DND-41 (cell line): ENCODE data around the gene PHACTR3.

Experiments
- ATAC-seq: fragments of 200-7000 bp; cut with Tn5 transposase; 3 replicates; pipeline ENCODE4 v1.9.1; 2021; ENCODE audit warnings: low read depth; ENCODE audit not compliant: insufficient read depth
- DNase-seq: peaks from one replicate; pipeline ENCODE4 v3.0.0-alpha.2; 2020
- H2AFZ ChIP-seq: 2 replicates; pipeline ENCODE4 v1.6.0; 2012; ENCODE audit warnings: low read depth, low read length
- H3K27ac ChIP-seq: 2 replicates; pipeline ENCODE4 v1.5.1; 2012; ENCODE audit warnings: low read length, inconsistent platforms
- H3K27me3 ChIP-seq: fragments of 200-600 bp; sonication (generic); 2 replicates; pipeline ENCODE4 v1.6.0; 2012; ENCODE audit warnings: low read length, mild to moderate bottlenecking, inconsistent platforms; ENCODE audit not compliant: insufficient read depth, poor library complexity
- H3K36me3 ChIP-seq: 2 replicates; pipeline ENCODE4 v1.5.1; 2012; ENCODE audit warnings: low read length, inconsistent platforms; ENCODE audit not compliant: insufficient read depth
- H3K4me1 ChIP-seq: 2 replicates; pipeline ENCODE4 v1.5.1; 2012; ENCODE audit warnings: mild to moderate bottlenecking, low read length; ENCODE audit not compliant: insufficient read depth
- H3K4me2 ChIP-seq: 2 replicates; pipeline ENCODE4 v1.6.0; 2012; ENCODE audit warnings: mild to moderate bottlenecking, moderate library complexity, low read length, inconsistent platforms; ENCODE audit not compliant: insufficient read depth
- H3K4me3 ChIP-seq, 2 experiments: fragments of 200-600 bp in 1 of 2; shearing (Covaris generic) in 1 of 2; 2 replicates each; pipeline ENCODE4 v1.5.1; 2012 to 2016; ENCODE audit warnings: inconsistent platforms in 2 of 2, low read length in 2 of 2, mild to moderate bottlenecking in 2 of 2, low read depth in 1 of 2, moderate library complexity in 1 of 2
- H3K79me2 ChIP-seq: 2 replicates; pipeline ENCODE4 v1.6.0; 2012; ENCODE audit warnings: low read length, inconsistent platforms; ENCODE audit not compliant: insufficient read depth
- H3K9ac ChIP-seq: 2 replicates; pipeline ENCODE4 v1.6.0; 2012; ENCODE audit warnings: low read depth, mild to moderate bottlenecking, inconsistent platforms, low read length, moderate library complexity
- H3K9me3 ChIP-seq: 2 replicates; pipeline ENCODE4 v1.5.1; 2012; ENCODE audit warnings: low read length, moderate library complexity, mild to moderate bottlenecking, inconsistent platforms; ENCODE audit not compliant: insufficient read depth, severe bottlenecking
- H4K20me1 ChIP-seq: 2 replicates; pipeline ENCODE4 v1.6.0; 2012; ENCODE audit warnings: low read length; ENCODE audit not compliant: insufficient read depth
- EZH2 ChIP-seq: IDR thresholded peaks from 3 replicates; pipeline ENCODE4 v1.6.1; 2012; ENCODE audit warnings: borderline replicate concordance, low read depth, mild to moderate bottlenecking, moderate library complexity, low read length, inconsistent platforms; ENCODE audit not compliant: severe bottlenecking
- TF ChIP-seq, protein P1 (sequence below): IDR thresholded peaks from 2 replicates; pipeline ENCODE4 v1.5.1; 2012; ENCODE audit warnings: borderline replicate concordance, low read length, moderate library complexity, mild to moderate bottlenecking; ENCODE audit not compliant: poor library complexity, severe bottlenecking; ENCODE audit errors: extremely low read depth

PHACTR3 gene

DNA sequence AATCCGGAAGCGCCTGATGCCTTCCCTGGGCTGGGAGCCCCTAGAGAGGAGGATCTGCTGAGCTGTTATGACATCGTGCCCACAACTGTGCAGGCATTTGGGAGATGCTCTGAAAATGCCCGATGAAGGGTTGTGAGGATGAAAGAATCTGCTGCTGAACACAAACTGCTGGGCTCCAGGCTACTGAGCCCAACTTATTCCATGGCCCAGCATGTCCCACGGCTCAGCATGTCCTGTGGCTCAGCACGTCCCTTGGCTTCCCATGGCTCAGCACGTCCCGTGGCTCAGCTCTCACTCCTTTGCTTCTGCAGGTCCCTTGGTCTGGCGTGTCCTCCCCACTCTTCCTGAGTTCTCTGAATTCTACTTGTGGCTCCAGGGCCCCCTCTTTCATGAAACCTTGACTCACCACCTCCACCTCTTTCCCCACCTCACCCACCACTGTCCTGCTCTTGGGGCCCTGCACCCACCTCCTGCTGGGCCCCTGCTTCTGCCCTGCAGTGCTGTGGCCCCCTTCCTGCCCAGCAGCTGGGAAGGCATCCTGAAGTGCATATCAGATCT lies 80.4 kb downstream of the PHACTR3 start:
- Histone ChIP-seq H2AFZ (no peak overlapping the region), H3K4me3 (no peak overlapping the region), H3K9ac (no peak overlapping the region), H3K27me3 (peaks cover 18% of the 10 kb centered on the region), H3K4me2 (no peak overlapping the region), H3K36me3 (no peaks in the 10 kb centered on the region), H3K27ac (no peak overlapping the region), H3K79me2 (no peaks in the 10 kb centered on the region), H3K9me3 (no peaks in the 10 kb centered on the region), H4K20me1 (peaks cover 6% of the 10 kb centered on the region; the same call in 1 of the 2 replicates), H3K4me1 (no peaks in the 10 kb centered on the region)
- no peak for DNase-seq
- no peak for TF ChIP-seq EZH2
- TF ChIP-seq, protein P1, sequence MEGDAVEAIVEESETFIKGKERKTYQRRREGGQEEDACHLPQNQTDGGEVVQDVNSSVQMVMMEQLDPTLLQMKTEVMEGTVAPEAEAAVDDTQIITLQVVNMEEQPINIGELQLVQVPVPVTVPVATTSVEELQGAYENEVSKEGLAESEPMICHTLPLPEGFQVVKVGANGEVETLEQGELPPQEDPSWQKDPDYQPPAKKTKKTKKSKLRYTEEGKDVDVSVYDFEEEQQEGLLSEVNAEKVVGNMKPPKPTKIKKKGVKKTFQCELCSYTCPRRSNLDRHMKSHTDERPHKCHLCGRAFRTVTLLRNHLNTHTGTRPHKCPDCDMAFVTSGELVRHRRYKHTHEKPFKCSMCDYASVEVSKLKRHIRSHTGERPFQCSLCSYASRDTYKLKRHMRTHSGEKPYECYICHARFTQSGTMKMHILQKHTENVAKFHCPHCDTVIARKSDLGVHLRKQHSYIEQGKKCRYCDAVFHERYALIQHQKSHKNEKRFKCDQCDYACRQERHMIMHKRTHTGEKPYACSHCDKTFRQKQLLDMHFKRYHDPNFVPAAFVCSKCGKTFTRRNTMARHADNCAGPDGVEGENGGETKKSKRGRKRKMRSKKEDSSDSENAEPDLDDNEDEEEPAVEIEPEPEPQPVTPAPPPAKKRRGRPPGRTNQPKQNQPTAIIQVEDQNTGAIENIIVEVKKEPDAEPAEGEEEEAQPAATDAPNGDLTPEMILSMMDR = no peak
- ATAC-seq = no peak

- no peak overlapping the region for H3K4me3 ChIP-seq
- no peaks in the 10 kb centered on the region for H3K36me3 ChIP-seq
- H3K27ac ChIP-seq = no peak overlapping the region
- ATAC-seq = no peak
- no peaks in the 10 kb centered on the region for H3K79me2 ChIP-seq
- no peak overlapping the region for H3K9ac ChIP-seq
- DNase-seq = no peak
- H3K27me3 ChIP-seq = peaks cover 27% of the 10 kb centered on the region
- H3K9me3 ChIP-seq = no peaks in the 10 kb centered on the region
- no peak overlapping the region for H2AFZ ChIP-seq
- H3K4me1 ChIP-seq = no peaks in the 10 kb centered on the region
- TF ChIP-seq, protein P1 = no peak
- TF ChIP-seq EZH2 = no peak
- H3K4me2 ChIP-seq = no peak overlapping the region
- H4K20me1 ChIP-seq = peaks cover 6% of the 10 kb centered on the region; the same call in 1 of the 2 replicates
Measured at GRCh38 chr20:59686404-59687346, 82.3 kb downstream of the PHACTR3 start.

- no peaks in the 10 kb centered on the region for H3K4me1 ChIP-seq
- H2AFZ ChIP-seq = no peak overlapping the region
- H3K27me3 ChIP-seq = peaks cover 35% of the 10 kb centered on the region
- no peak overlapping the region for H3K9ac ChIP-seq
- H3K79me2 ChIP-seq = no peaks in the 10 kb centered on the region
- no peaks in the 10 kb centered on the region for H3K36me3 ChIP-seq
- H3K9me3 ChIP-seq = no peaks in the 10 kb centered on the region
- DNase-seq = no peak
- H3K4me2 ChIP-seq = no peak overlapping the region
- no peak overlapping the region for H3K27ac ChIP-seq
- no peak overlapping the region for H3K4me3 ChIP-seq
- no peaks in the 10 kb centered on the region for H4K20me1 ChIP-seq
- TF ChIP-seq, protein P1 = no peak
- no peak for TF ChIP-seq EZH2
- no peak for ATAC-seq
Measured at GRCh38 chr20:59688356-59688755, 84.0 kb downstream of the PHACTR3 start.
